Tibial nerve (tissue), 4 donors: Measurements from ENCODE around the gene PIK3CA. TPM values are rescaled to one million over a fixed set of nuclear protein-coding genes. Genes with fewer than 3 reads are reported as not detected.

Experiments used
- DNase-seq, 2 donors: peaks; one replicate each; pipeline ENCODE4 v3.0.0-alpha.2; 2019; ENCODE audit warnings: low spot score in 2 of 2
- H3K27ac ChIP-seq, 4 donors: fragments of 200-600 bp; sonication (generic) in 3 of 4; one replicate each; pipeline ENCODE4 v1.5.1; 2017 to 2019; ENCODE audit warnings: mild to moderate bottlenecking in 1 of 4
- H3K27me3 ChIP-seq, 2 donors: fragments of 200-600 bp; sonication (generic) in 1 of 2; one replicate each; pipeline versions ENCODE4 v1.5.1 to v1.6.0; 2017 to 2019
- H3K36me3 ChIP-seq, 3 donors: fragments of 200-600 bp; sonication (generic); one replicate each; pipeline ENCODE4 v1.5.1; 2018 to 2019
- H3K4me1 ChIP-seq, 4 donors: fragments of 200-600 bp; sonication (generic) in 3 of 4; one replicate each; pipeline ENCODE4 v1.5.1; 2017 to 2019
- H3K4me3 ChIP-seq, 4 donors: fragments of 200-600 bp; sonication (generic) in 3 of 4; one replicate each; pipeline ENCODE4 v1.5.1; 2017 to 2019; ENCODE audit warnings: mild to moderate bottlenecking in 1 of 4, moderate library complexity in 1 of 4
- H3K9me3 ChIP-seq, 4 donors: fragments of 200-600 bp; sonication (generic) in 3 of 4; one replicate each; pipeline ENCODE4 v1.5.1; 2017 to 2019
- CTCF ChIP-seq, 5 experiments: fragments of 200-600 bp in 3 of 5; fragments of 450-650 bp in 2 of 5; sonication (generic) in 3 of 5; IDR thresholded peaks; one replicate each; pipeline ENCODE4 v1.5.1; 2016 to 2019; ENCODE audit warnings: antibody characterized with exemption in 5 of 5, mild to moderate bottlenecking in 3 of 5, moderate library complexity in 2 of 5
- EP300 ChIP-seq, 2 donors: sonication (generic); formaldehyde crosslinking; IDR thresholded peaks; one replicate each; pipeline ENCODE4 v1.6.1; 2017; ENCODE audit warnings: antibody characterized with exemption in 2 of 2, mild to moderate bottlenecking in 1 of 2
- POLR2A ChIP-seq, 2 donors: fragments of 450-650 bp; IDR thresholded peaks; one replicate each; pipeline ENCODE4 v1.6.1; 2017; ENCODE audit warnings: antibody characterized with exemption in 2 of 2, mild to moderate bottlenecking in 2 of 2, moderate library complexity in 2 of 2
- WGBS, 2 donors: methylation state at CpG; one replicate each; pipeline ENCODE4 v1.1.5; 2018; 5-methylcytosine and 5-hydroxymethylcytosine counted together
- small RNA-seq: library from RNA; depleted of rRNA; stranded (forward); fragments of <200 nt; gene quantifications from one replicate; pipeline ENCODE3, GENCODE V24; 2016
- total RNA-seq, 4 donors: library from RNA; depleted of rRNA; stranded (reverse); fragments of >200 nt; gene quantifications; one replicate each; pipeline ENCODE4 v1.1.0, GENCODE V29; 2016

PIK3CA gene
- total RNA-seq, 4 donors from 2014 or later: 30.0 to 45.2 (median 39.1) TPM

GRCh38 chr3:179281825-179282224 is 133.7 kb downstream of the PIK3CA start:
- no peak for DNase-seq
- Histone ChIP-seq H3K9me3 (no peaks in the 10 kb centered on the region), H3K27me3 (no peaks in the 10 kb centered on the region), H3K27ac (no peak overlapping the region), H3K4me1 (no peaks in the 10 kb centered on the region), H3K36me3 (no peaks in the 10 kb centered on the region), H3K4me3 (no peak overlapping the region)
- 80 to 91% methylated on average over 3 of the region's 3 CpGs for WGBS, 2 donors
- TF ChIP-seq POLR2A (IDR thresholded peaks at IDR 0.05) (no peak), CTCF (IDR thresholded peaks at IDR 0.05) (no peak), EP300 (IDR thresholded peaks at IDR 0.05) (no peak)

GRCh38 chr3:179286331-179286730 is 138.2 kb downstream of the PIK3CA start:
- H3K27ac ChIP-seq: no peak overlapping the region
- no peaks in the 10 kb centered on the region for H3K9me3 ChIP-seq
- H3K36me3 ChIP-seq: no peaks in the 10 kb centered on the region
- H3K4me1 ChIP-seq: no peaks in the 10 kb centered on the region
- no peak overlapping the region for H3K4me3 ChIP-seq
- 71 to 72% methylated on average over 6 of the region's 6 CpGs for WGBS, 2 donors
- DNase-seq: no peak
- no peak for TF ChIP-seq POLR2A (IDR thresholded peaks at IDR 0.05)
- no peak for TF ChIP-seq CTCF (IDR thresholded peaks at IDR 0.05)
- no peak for TF ChIP-seq EP300 (IDR thresholded peaks at IDR 0.05)
- no peaks in the 10 kb centered on the region for H3K27me3 ChIP-seq

- TF ChIP-seq CTCF (IDR thresholded peaks at IDR 0.05) (no peak), POLR2A (IDR thresholded peaks at IDR 0.05) (no peak), EP300 (IDR thresholded peaks at IDR 0.05) (no peak)
- no peaks in the 10 kb centered on the region for H3K9me3 ChIP-seq
- no peaks in the 10 kb centered on the region for H3K36me3 ChIP-seq
- H3K27me3 ChIP-seq: no peaks in the 10 kb centered on the region
- DNase-seq: no peak
- H3K4me1 ChIP-seq: no peaks in the 10 kb centered on the region
- no peak overlapping the region for H3K4me3 ChIP-seq
- H3K27ac ChIP-seq: no peak overlapping the region
- 67 to 76% methylated on average over 4 of the region's 4 CpGs for WGBS, 2 donors
Observed at GRCh38 chr3:179288845-179289244, 140.7 kb downstream of the PIK3CA start.

GRCh38 chr3:179289295-179289694 is 141.1 kb downstream of the PIK3CA start:
- no peak overlapping the region for H3K27ac ChIP-seq
- no peaks in the 10 kb centered on the region for H3K9me3 ChIP-seq
- TF ChIP-seq POLR2A (IDR thresholded peaks at IDR 0.05) (no peak), EP300 (IDR thresholded peaks at IDR 0.05) (no peak), CTCF (IDR thresholded peaks at IDR 0.05) (no peak)
- no peak for DNase-seq
- 38 to 43% methylated on average over 3 of the region's 3 CpGs for WGBS, 2 donors
- H3K36me3 ChIP-seq: no peaks in the 10 kb centered on the region
- H3K27me3 ChIP-seq: no peaks in the 10 kb centered on the region
- no peak overlapping the region for H3K4me3 ChIP-seq
- no peaks in the 10 kb centered on the region for H3K4me1 ChIP-seq

Small RNA genes within 50 kb of the gene (small RNA-seq; reads per million reads assigned to genes)
- gene RF00402: not detected

Other genes starting within 250 kb of the PIK3CA start
- 10 to 100 TPM; 15.6 to 19.0 (median 16.7) TPM for gene ZMAT3, start 76.5 kb upstream of the PIK3CA start, total RNA-seq
- gene KCNMB3, start 102.8 kb downstream of the PIK3CA start, total RNA-seq: 1 to 10 TPM; 2.0 to 3.3 (median 2.7) TPM
- 10 to 100 TPM; 39.3 to 55.7 (median 44.0) TPM for gene ZNF639, start 174.7 kb downstream of the PIK3CA start, total RNA-seq
- 10 to 100 TPM; 20.0 to 41.7 (median 39.2) TPM for gene MFN1, start 199.4 kb downstream of the PIK3CA start, total RNA-seq